Measurements from ENCODE around the gene TSPAN16. TPM values are rescaled to one million over a fixed set of nuclear protein-coding genes. Genes with fewer than 3 reads are reported as not detected.

Gene TSPAN16
- total and polyA plus RNA-seq, 7 experiments from 2014 or later, result not detected

GRCh38 chr19:11290256-11290655, 5.7 kb upstream of the TSPAN16 start:
- Histone ChIP-seq H3K4me3 (ENCODE audit: low read length) (no peak overlapping the region), H3K36me3 (ENCODE audit: control insufficient read depth in 2 of 3, insufficient read depth in 3 of 3, low read length in 3 of 3) (no peaks in the 10 kb centered on the region), H3K4me1 (ENCODE audit: control insufficient read depth in 2 of 2, insufficient read depth in 2 of 2, low read length in 2 of 2) (peaks cover 0 to 4% of the 10 kb centered on the region in 2 donors), H3K27ac (ENCODE audit: low read depth, low read length) (no peak overlapping the region), H3K9me3 (ENCODE audit: control insufficient read depth in 2 of 3, low read length in 3 of 3) (no peaks in the 10 kb centered on the region), H3K27me3 (ENCODE audit: control insufficient read depth in 2 of 2, insufficient read depth in 2 of 2, low read length in 2 of 2) (no peaks in the 10 kb centered on the region)
- DNase-seq (no peak), ATAC-seq (no peak)
- CTCF ChIA-PET, result no interaction called here
- intact Hi-C loops (cut with micrococcal nuclease), result loop anchor here in 1 of 2 donors (5.0 kb wide), 1 partner anchor 192 kb away; the partner anchor contains the start of gene ELAVL3
- Mint-ChIP-seq H3K4me1 (peaks cover 8 to 12% (median 9%) of the 10 kb centered on the region in 7 donors), H3K27ac (no peak overlapping the region), H3K27me3 (peaks cover 12 to 70% (median 18%) of the 10 kb centered on the region in 5 donors), H3K4me3 (no peak overlapping the region), H3K36me3 (no peaks in the 10 kb centered on the region), H3K9me3 (no peaks in the 10 kb centered on the region)
- POLR2A ChIA-PET, result interaction anchor here (0.6 kb wide), 1 partner anchor 57 kb away, joined by 4 read pairs; no protein-coding TSS in a partner anchor

DNA sequence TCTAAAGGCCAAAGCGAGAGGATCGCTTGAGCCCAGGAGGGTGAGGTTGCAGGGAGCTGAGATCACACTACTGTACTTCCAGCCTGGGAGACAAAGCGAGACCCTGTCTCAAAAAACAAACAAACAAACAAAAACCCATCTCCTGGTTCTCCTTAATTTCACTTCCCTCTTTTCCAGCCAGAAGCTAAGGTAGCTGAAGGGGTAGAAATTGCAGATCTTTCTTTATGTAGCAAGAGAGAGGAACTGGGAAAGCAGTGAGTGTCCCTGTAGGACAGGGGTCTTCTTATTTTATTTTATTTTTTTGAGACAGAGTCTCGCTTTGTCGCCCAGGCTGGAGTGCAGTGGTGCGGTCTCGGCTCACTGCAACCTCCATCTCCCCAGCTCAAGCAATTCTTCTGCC, 4.5 kb upstream of the TSPAN16 start:
- H3K4me1 Mint-ChIP-seq, result peaks cover 8 to 12% (median 9%) of the 10 kb centered on the region in 7 donors
- intact Hi-C loops (cut with micrococcal nuclease), result loop anchor here in 1 of 2 donors (5.0 kb wide), 1 partner anchor 191 kb away; the partner anchor contains the start of gene ELAVL3
- ChIA-PET POLR2A (no interaction called here), CTCF (interaction anchor here (0.7 kb wide), 1 partner anchor 34 kb away, joined by 5 read pairs; no protein-coding TSS in a partner anchor)
- H3K4me3 Mint-ChIP-seq, result no peak overlapping the region
- Histone ChIP-seq H3K36me3 (ENCODE audit: control insufficient read depth in 2 of 3, insufficient read depth in 3 of 3, low read length in 3 of 3) (no peaks in the 10 kb centered on the region), H3K9me3 (ENCODE audit: control insufficient read depth in 2 of 3, low read length in 3 of 3) (no peaks in the 10 kb centered on the region), H3K4me3 (ENCODE audit: low read length) (no peak overlapping the region), H3K4me1 (ENCODE audit: control insufficient read depth in 2 of 2, insufficient read depth in 2 of 2, low read length in 2 of 2) (peaks cover 0 to 4% of the 10 kb centered on the region in 2 donors), H3K27me3 (ENCODE audit: control insufficient read depth in 2 of 2, insufficient read depth in 2 of 2, low read length in 2 of 2) (no peaks in the 10 kb centered on the region), H3K27ac (ENCODE audit: low read depth, low read length) (no peak overlapping the region)
- peaks cover 12 to 77% (median 21%) of the 10 kb centered on the region in 5 donors for H3K27me3 Mint-ChIP-seq
- no peak overlapping the region for H3K27ac Mint-ChIP-seq
- no peaks in the 10 kb centered on the region for H3K9me3 Mint-ChIP-seq
- no peak for DNase-seq
- no peak for ATAC-seq
- no peaks in the 10 kb centered on the region for H3K36me3 Mint-ChIP-seq

DNA sequence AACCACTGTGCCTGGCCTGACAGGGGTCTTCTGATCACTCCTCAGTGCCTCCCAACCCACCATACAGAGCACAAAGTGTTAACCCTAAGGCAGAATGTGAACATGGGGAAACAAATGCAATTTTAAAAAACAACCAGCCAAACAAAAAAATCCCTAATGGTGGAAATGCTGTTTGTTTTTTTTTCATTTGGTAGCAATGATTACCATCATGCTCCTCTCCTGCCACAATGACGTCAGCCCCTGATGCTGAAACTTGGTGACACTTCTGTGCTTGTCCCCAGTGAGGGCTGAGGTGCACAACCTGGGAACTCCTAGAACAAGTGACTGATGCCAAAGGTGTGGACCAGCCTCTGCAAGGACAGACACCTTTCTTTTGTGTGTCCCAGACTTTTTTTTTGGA, 4.0 kb upstream of the TSPAN16 start:
- Mint-ChIP-seq H3K4me1 (peaks cover 8 to 12% (median 9%) of the 10 kb centered on the region in 7 donors), H3K27ac (no peak overlapping the region), H3K36me3 (no peaks in the 10 kb centered on the region), H3K27me3 (peaks cover 11 to 75% (median 21%) of the 10 kb centered on the region in 5 donors), H3K4me3 (no peak overlapping the region), H3K9me3 (no peaks in the 10 kb centered on the region)
- intact Hi-C loops (cut with micrococcal nuclease), result loop anchor here (2.0 to 5.0 kb wide), 2 partner anchors 89 to 190 kb away; partner anchors contain the start of gene ELAVL3 (in 1 of the 2)
- H3K4me1 ChIP-seq (ENCODE audit: control insufficient read depth in 2 of 2, insufficient read depth in 2 of 2, low read length in 2 of 2), result peaks cover 0 to 4% of the 10 kb centered on the region in 2 donors
- H3K4me3 ChIP-seq (ENCODE audit: low read length), result no peak overlapping the region
- H3K9me3 ChIP-seq (ENCODE audit: control insufficient read depth in 2 of 3, low read length in 3 of 3), result no peaks in the 10 kb centered on the region
- H3K27me3 ChIP-seq (ENCODE audit: control insufficient read depth in 2 of 2, insufficient read depth in 2 of 2, low read length in 2 of 2), result no peaks in the 10 kb centered on the region
- ChIA-PET POLR2A (no interaction called here), CTCF (no interaction called here)
- DNase-seq (no peak), ATAC-seq (no peak)
- H3K27ac ChIP-seq (ENCODE audit: low read depth, low read length), result no peak overlapping the region
- H3K36me3 ChIP-seq (ENCODE audit: control insufficient read depth in 2 of 3, insufficient read depth in 3 of 3, low read length in 3 of 3), result no peaks in the 10 kb centered on the region

DNA sequence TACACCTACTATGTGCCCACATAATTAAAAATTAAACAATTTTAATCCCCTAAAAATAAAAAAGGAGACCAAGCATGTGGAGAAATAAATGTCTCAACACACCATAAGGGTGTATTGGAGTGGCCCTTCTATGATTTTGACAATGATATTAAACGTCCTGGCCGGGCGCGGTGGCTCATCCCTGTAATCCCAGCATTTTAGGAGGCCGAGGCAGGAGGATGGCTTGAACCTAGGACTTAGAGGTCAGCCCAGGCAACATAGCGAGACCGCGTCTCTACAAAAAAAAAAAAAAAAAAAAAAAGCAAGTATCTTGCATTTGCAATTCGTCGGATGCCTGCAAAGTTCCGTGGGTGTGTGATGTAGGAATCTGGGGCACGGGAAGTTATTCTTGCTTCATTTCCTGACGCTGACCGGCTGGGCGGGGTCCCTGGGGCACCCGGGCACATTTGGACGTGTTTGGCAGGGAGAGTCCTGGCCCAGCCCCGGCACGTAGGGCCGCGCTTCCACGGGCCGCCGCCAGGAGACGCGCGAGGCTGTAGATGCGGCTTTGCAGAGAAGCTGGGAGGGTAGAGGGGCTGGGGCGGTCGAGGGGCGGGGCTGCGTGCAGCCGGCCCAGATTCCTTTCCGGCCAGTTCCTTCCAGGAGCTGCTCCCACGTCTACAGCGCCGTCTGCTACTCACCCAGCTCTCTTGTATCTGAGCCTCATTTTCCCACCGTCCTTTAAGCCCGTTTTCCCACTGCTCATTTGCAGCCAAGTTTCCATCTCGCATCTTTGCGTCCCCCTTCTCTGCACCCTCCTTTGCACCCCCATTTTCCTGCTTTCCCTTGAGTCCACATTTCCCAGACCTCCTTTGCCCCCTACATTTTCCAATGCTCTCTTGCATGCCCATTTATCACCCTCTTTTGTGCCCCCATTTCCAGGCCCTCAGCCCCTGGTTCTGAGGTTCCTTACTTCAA, 2.2 kb upstream of the TSPAN16 start:
- H3K27me3 Mint-ChIP-seq, result peaks cover 5 to 69% (median 15%) of the 10 kb centered on the region in 5 donors
- peak overlapping the region in 2 of 9 donors; percentile 31 to 80 for H3K27ac Mint-ChIP-seq

DNA sequence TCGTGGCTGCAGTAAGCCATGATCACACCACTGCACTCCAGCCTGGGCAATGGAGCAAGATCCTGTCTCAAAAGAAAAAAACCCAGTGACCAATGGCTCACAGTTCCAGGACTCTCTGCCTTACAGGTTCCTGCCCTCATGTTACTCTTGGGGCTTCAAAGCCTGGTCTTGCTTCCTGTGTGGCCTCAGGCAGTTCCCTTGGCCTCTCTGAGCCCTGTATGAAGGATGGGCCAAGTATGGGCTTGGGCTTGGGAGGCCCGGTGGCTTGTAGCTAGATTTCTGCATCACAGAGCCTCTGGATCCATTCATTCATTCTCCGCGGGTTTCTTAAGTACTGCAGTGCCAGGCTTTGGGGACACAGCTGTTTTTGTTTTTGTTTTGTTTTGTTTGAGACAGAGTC, 780 bp upstream of the TSPAN16 start:
- intact Hi-C loops (cut with micrococcal nuclease), result no loop called here
- H3K27me3 Mint-ChIP-seq, result peaks cover 0 to 62% (median 13%) of the 10 kb centered on the region in 5 donors
- no peak overlapping the region for H3K4me3 ChIP-seq (ENCODE audit: low read length)
- peaks cover 0 to 4% of the 10 kb centered on the region in 2 donors for H3K4me1 ChIP-seq (ENCODE audit: control insufficient read depth in 2 of 2, insufficient read depth in 2 of 2, low read length in 2 of 2)
- no peaks in the 10 kb centered on the region for H3K9me3 ChIP-seq (ENCODE audit: control insufficient read depth in 2 of 3, low read length in 3 of 3)
- H3K36me3 ChIP-seq (ENCODE audit: control insufficient read depth in 2 of 3, insufficient read depth in 3 of 3, low read length in 3 of 3), result no peaks in the 10 kb centered on the region
- H3K27ac Mint-ChIP-seq, result no peak overlapping the region
- H3K27me3 ChIP-seq (ENCODE audit: control insufficient read depth in 2 of 2, insufficient read depth in 2 of 2, low read length in 2 of 2), result no peaks in the 10 kb centered on the region
- ATAC-seq (no peak), DNase-seq (no peak)
- no peaks in the 10 kb centered on the region for H3K36me3 Mint-ChIP-seq
- H3K4me1 Mint-ChIP-seq, result peaks cover 8 to 11% (median 9%) of the 10 kb centered on the region in 7 donors
- ChIA-PET POLR2A (no interaction called here), CTCF (no interaction called here)
- no peaks in the 10 kb centered on the region for H3K9me3 Mint-ChIP-seq
- H3K27ac ChIP-seq (ENCODE audit: low read depth, low read length), result no peak overlapping the region
- no peak overlapping the region for H3K4me3 Mint-ChIP-seq

More for the DNA sequence above, 2.2 kb upstream of the TSPAN16 start:
- Histone ChIP-seq H3K9me3 (ENCODE audit: control insufficient read depth in 2 of 3, low read length in 3 of 3) (no peaks in the 10 kb centered on the region), H3K4me1 (ENCODE audit: control insufficient read depth in 2 of 2, insufficient read depth in 2 of 2, low read length in 2 of 2) (peaks cover 0 to 4% of the 10 kb centered on the region in 2 donors), H3K36me3 (ENCODE audit: control insufficient read depth in 2 of 3, insufficient read depth in 3 of 3, low read length in 3 of 3) (no peaks in the 10 kb centered on the region), H3K4me3 (ENCODE audit: low read length) (no peak overlapping the region), H3K27me3 (ENCODE audit: control insufficient read depth in 2 of 2, insufficient read depth in 2 of 2, low read length in 2 of 2) (no peaks in the 10 kb centered on the region), H3K27ac (ENCODE audit: low read depth, low read length) (no peak overlapping the region)
- peak; percentile 55 to 88 (median 75) for DNase-seq
- ChIA-PET CTCF (interaction anchor here (0.9 to 1.0 kb wide), 2 partner anchors 189 to 192 kb away, joined by 3 to 5 read pairs; no protein-coding TSS in a partner anchor), POLR2A (interaction anchor here (0.6 kb wide), 1 partner anchor 1965 kb away, joined by 3 read pairs; no protein-coding TSS in a partner anchor)
- peak; percentile 98 for ATAC-seq
- no peaks in the 10 kb centered on the region for H3K9me3 Mint-ChIP-seq
- intact Hi-C loops (cut with micrococcal nuclease), result loop anchor here (1.0 to 5.0 kb wide), 3 partner anchors 87 to 189 kb away; partner anchors contain the start of gene ELAVL3 (in 1 of the 2)
- H3K4me1 Mint-ChIP-seq, result peaks cover 8 to 11% (median 9%) of the 10 kb centered on the region in 7 donors
- no peaks in the 10 kb centered on the region for H3K36me3 Mint-ChIP-seq
- peak overlapping the region in 7 of 10 donors; percentile 13 to 69 (median 60) for H3K4me3 Mint-ChIP-seq

GRCh38 chr19:11296264-11296663, 304 bp downstream of the TSPAN16 start:
- Mint-ChIP-seq H3K4me3 (no peak overlapping the region), H3K4me1 (peaks cover 8 to 11% (median 9%) of the 10 kb centered on the region in 7 donors), H3K27me3 (peaks cover 0 to 57% (median 13%) of the 10 kb centered on the region in 5 donors), H3K9me3 (no peaks in the 10 kb centered on the region), H3K27ac (no peak overlapping the region), H3K36me3 (no peaks in the 10 kb centered on the region)
- Histone ChIP-seq H3K27ac (ENCODE audit: low read depth, low read length) (no peak overlapping the region), H3K9me3 (ENCODE audit: control insufficient read depth in 2 of 3, low read length in 3 of 3) (no peaks in the 10 kb centered on the region), H3K4me3 (ENCODE audit: low read length) (no peak overlapping the region), H3K4me1 (ENCODE audit: control insufficient read depth in 2 of 2, insufficient read depth in 2 of 2, low read length in 2 of 2) (peaks cover 0 to 4% of the 10 kb centered on the region in 2 donors), H3K36me3 (ENCODE audit: control insufficient read depth in 2 of 3, insufficient read depth in 3 of 3, low read length in 3 of 3) (no peaks in the 10 kb centered on the region), H3K27me3 (ENCODE audit: control insufficient read depth in 2 of 2, insufficient read depth in 2 of 2, low read length in 2 of 2) (no peaks in the 10 kb centered on the region)
- no peak for DNase-seq
- CTCF ChIA-PET, result interaction anchor here (0.6 kb wide), 1 partner anchor 154 kb away, joined by 5 read pairs; no protein-coding TSS in a partner anchor
- no peak for ATAC-seq
- POLR2A ChIA-PET, result no interaction called here
- intact Hi-C loops (cut with micrococcal nuclease), result no loop called here
